HG02642 (cell line): ENCODE data around the gene ELMO1.

Experiments
- ATAC-seq: cut with Tn5 transposase; IDR thresholded peaks from one replicate; pipeline ENCODE4 v1.9.1; 2021; ENCODE audit warnings: mild to moderate bottlenecking; ENCODE audit not compliant: unreplicated experiment, poor library complexity

ELMO1 gene

DNA sequence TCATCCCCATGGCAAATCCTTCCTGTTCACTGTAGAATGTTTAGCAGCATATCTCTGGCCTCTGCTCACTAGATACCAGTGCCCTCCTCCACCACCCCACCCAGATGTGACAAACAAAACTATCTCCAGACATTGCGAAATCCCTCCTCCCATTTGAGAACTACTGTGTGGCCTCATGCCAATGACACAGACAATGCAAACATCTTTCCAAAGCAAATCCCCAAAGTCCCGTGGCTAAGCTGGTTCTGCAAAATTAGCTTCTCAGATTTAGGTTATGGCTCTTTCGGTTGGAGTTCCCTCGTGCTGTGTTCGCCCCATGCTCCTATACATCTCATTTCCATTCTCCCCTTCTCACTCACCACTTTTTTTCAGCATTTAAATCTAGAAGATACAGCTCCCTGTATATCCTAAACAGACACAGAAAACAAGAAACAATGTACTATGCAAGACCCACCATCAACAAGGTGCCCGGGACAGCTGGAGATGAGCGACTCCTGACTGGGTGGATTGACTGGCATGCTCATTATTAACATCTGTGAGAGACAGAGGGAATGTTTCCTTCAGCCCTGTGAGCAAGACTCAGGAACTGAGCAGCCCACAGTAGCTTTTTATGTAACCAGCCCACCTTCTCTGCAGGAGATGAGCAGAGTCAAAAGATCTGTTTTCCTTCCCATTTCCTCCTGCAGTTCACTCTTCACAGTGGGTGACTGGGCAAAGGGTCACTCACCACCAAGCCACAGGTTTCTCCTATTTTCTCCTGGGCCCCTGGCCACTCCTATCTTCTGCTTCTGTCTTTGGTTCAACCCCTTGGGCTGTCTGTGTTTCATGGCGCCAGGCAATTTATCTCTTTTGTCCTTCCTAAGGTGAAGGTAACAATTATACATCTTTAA is 498.7 kb downstream of the ELMO1 start:
- no peak for ATAC-seq

DNA sequence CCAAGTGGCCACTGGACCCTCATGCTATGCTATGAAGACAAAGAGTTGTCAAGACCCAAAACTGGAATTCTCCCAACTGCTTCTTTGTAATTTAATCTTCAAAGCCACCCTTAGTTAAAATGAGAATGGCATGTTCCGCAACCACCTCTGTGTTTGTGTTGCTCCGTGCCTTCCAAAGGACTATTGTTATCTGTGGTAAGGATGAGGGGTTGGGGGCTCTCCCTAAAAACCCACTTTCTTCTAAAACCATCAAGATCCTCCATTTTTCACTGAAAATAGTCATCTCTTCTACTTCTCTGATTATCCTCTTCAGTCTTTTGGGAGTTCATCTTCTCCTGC is 502.3 kb downstream of the ELMO1 start:
- ATAC-seq, result no peak

DNA sequence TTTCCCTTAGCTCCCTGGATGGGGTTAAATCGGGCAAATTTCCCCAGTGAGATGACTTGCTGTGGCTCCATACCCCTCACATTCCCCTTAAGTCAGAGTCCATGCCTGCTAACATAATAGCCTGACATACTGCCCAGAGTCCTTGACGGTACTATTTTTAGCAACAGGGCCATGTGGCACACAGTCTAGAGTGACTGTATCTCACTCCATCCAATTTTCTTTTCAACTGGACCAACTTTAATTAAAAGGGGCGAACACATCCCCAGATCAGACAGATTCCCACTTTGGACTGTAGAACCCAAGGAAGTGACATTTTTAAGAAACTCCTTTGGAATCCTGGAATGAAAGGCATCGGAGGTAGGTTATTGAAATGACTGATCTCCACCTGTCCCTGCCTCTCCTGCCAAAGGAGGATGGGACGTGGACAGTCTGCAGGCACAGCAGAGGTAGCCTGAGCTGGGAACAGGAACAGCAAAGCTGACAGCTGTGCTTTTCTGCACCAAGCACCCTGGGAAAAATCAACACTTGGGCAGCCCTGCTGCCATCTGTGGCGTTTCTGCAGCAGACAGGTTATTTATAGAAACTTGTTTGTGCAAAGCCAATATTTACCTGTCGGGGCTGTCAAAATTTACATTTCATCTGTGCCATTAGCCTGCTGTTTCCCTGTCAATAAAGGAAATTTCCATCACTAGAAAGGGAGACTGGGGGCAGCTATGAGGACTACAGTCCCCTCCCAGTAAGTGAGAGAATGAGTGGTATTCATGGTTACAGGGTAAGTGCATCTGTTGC is 502.9 kb downstream of the ELMO1 start:
- no peak for ATAC-seq

DNA sequence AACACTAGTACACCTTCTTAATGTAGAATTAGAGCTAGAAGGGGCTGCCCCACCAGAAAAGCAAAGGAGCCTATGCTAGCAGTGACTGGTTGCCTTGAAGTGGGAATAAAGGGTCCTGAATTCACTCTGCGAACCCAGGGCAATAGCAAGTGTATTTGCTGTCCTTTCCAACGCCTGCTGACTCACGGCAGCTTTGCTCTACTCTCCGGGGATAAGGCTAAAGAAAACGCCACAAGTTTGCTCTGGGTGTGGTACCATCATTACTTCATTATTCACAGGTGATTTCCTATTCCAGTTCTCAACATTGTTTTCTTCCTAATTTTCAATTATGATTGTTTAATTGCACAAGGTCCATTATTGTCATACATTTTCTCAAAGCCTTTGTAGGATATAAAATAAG is 503.8 kb downstream of the ELMO1 start:
- ATAC-seq, result no peak

DNA sequence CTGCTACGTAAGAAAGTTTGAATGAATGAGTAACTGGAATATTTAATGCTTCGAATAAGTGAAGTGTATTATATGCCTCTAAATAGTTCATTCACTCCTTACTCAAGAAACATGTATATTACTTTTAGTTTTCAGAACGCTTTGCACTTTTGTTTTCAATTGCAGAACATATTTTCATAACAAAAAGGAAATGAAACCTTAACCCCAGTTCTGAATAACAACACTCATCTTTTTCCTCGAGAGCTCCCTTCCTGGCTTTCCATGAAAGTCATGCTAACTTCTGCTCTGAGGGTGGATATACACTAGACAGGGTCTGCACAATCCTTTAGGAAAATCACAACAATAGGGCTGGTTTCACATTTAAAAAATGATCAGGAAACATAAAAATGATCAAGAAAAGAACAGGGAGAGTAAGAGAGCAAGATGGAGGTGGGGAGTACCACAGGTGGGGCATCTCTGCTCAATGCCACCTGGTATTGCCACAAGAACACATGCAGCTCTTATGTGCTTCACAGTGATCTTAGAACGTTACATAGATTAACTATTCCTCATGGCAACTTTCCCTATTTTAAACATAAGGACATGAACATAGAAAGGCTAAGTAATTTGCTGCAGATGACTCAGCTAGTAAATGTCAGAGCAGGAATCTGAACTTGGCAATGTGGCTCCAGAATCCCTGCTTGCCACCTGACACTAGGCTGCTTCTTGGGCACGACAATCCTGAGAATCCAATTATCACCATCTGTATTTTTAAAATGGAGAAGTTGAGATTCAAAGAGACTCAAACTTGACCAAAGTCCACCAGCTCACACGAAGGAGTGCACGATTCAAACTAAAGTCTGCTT is 504.9 kb downstream of the ELMO1 start:
- ATAC-seq, result peak; percentile 66

DNA sequence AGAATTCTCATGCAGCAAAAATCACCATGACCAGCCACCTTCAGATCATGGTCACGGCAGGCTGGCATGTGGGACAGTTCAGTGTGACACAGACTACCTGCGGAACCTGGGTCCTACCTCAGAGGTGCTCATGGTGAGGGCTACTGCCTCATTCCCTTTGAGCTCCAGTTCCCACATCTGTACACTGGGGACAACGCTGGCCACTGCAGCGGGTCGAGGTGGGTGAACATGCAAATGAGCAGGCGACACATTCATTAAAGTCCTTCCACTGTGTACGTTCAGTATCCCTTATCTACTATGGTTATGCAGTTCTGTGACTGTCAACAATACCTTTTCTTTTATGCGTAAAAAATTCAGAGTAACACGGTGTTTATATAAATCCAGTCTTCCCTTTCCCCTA is 505.7 kb downstream of the ELMO1 start:
- ATAC-seq, result no peak

DNA sequence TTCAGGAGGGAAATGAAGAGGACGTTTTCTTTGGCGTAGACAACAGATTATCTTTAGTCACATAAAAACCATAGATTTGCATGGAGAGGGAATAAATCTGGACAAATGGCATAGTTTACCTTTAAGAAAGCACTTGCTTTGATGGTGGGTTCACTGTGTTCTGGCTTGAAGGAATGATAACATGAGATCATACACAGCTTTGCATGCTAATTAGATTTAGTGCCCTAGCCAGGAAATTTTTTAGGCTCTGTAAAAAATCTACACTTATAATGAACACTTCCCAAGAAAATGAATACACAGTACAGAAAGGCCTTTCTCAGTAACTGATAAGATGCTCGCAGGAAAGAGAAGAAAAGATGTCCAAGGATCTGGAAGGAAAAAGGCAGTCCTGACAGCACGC is 506.1 kb downstream of the ELMO1 start:
- no peak for ATAC-seq

DNA sequence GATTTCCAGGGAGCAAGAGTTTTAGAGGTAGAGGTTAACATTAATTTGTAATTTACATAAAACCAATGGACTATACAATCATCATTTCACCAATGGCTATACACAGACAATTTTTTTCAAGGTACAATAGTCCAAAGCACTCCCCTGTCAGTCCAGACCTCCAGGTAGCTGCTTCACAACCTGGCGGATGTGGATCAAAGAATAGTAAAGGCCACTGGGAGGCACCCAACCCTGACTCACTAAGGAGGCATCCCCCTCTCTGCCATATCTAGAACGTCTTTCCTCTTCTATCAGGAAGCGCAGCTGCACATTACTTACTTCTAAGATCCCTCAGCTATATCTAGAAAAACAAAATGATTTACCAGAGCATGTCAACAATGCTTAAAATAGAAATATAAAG is 506.6 kb downstream of the ELMO1 start:
- no peak for ATAC-seq

DNA sequence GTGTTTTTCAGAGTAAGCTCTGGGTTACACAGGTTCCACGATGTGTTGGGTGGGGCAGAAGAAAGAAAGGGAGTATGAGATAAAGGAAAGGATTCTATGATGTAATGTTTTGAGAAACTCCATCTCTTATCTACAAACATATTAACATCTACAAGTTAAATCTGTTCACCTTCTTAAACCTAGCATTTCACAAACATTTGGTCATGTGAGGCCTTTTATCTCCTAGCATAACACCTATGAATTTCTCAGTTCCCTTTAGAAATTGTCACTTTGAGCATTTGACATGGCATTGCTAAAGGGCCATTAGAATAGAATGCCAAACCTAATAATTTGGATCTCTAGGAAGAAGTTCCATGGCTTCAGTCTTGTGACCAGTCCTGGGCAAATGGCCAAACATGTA is 507.3 kb downstream of the ELMO1 start:
- ATAC-seq, result no peak

DNA sequence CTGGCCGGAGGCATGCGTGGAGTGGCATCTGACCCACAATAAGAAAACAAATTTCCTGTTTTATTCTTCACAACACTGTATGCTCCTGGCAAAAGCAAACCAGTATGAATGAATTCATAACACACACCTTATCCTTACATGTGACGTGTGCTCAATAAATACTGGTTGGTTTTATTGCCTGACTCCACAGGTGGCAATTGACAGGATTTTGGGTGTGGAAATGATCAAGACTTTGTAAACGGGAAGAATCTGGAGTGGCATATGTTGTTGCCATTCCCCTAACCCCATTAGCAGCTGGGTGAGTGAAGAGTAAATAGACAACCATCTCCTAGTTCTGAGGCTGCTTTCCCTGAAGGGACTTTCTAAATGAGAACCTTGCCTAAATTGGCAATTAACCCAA is 508.8 kb downstream of the ELMO1 start:
- no peak for ATAC-seq

DNA sequence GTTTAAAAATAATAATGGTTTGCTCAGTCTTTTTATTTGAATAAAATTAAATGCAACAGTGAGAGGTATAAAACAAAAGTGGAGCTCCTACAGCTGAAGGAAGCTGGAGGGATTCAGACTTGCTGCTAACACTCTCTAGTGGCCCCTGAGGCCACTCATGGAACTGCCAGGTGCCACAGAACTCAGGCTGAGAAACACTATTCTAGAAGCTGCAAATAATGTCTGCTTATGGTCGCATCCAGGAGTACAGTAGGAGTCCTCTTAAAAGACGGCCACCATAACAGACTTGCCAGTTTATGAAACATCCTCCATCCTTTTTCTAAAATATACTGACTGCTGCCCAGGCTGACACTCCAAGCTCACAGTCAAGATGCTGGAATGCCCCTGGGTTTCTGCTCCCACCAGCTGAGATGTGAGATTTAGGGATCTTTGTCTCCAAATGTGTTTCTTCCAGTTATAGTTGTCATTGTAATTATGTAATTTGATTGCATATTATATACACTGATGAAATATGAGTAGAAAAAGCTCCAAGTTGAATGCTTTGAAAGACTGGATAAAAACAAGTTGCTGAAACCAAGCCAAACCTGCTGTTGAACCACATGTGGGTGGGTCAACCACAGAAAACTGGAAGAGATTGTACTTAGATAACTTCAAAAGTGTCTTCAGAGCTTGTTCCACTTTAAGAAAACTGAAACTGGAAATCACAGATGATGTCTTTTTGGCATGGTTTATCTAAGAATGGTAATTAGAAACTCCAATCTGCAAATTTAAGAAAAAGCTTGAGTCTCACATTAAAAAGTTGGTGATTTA is 510.7 kb downstream of the ELMO1 start:
- ATAC-seq, result no peak

DNA sequence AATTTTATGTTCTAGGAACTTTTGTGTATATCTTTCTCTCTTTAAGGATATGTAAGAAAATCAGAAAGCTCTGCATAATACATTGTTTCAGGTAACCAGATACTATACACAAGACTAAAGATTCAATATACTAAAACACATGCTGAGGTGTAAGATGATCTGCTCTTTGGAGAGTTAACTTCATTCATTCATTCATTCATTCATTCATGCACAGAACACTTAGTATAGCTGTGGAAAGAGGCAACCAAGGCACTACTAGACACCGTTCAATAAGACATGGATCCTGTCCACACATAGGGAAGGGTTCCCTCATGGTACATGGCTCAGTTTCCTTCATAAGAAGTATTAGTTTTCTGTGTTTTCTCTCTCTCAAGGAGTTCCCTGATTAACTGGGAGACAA is 516.8 kb downstream of the ELMO1 start:
- ATAC-seq, result no peak

DNA sequence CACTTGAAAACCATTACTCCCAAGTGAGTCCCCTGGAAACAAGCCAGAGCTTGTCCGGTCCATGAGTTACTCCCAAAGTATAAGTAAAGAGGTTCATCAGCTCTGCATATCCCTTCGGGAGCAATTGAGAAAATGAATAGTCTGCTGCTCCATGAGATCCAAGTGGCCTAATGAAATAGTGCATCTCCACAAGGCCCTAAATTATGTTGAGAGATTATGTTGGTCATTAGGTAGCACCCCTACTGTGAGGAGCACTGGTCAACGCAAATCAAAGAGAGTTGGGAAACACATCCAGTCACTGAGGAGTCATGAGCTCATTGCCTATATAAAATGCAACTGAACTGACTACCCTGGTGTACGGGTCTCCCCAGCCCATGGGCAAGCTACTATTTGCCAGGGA is 518.9 kb downstream of the ELMO1 start:
- ATAC-seq, result no peak

DNA sequence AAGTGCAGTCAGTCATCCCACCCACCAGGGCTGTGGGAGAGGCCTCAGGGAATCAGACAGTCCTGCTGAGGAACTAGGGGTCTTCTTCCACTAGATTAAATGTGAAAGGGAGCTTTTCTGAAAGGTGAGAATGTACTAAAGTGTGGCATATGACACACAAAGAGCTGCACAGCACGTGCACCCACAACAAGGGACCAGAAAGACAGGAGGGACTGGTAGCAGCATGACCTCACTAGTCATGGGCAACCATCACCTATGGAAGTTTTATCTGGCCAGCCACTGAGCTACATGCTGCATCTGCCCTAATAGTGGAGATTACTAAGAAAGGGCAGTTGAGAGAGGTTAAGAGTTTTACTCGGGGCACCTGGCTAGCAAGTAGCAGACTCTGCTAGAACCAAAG is 519.9 kb downstream of the ELMO1 start:
- no peak for ATAC-seq

DNA sequence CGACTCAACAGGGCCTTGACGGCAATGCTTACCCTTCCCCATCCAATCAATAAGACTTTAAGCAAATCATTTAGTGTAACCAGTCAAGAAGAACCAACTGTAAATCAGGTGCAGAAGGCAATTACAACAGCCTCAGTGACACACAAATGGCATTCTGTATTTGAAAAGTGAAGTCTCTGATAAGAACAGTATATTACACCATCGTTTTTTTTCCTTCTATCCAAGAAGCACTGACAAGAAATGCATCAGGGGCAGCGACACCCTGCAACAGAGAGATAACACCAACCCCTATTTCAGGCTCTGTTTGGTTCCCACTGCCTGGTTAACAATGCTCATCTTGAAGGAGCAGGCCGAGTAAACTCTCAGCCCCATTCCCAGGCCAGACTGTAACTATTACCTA is 520.4 kb downstream of the ELMO1 start:
- ATAC-seq, result no peak

DNA sequence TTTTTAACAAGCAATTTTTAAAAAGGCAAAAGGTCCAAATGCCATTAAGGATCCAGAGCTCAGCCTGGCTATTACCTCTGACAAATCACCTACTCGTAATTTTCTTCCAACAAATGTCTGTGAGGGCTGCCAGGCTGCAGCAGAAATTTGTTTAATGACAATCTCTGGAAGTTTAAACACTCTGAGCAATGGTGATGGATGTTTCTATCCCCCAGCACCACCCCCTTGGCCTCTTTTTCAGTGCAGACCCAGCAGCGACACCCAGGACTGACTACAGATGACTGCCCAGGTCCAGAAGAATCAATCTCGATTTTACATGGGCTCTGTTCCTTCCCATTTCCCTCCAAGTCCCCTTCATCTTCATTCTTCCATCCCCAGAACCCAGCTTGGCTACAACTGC is 523.0 kb downstream of the ELMO1 start:
- ATAC-seq, result no peak

DNA sequence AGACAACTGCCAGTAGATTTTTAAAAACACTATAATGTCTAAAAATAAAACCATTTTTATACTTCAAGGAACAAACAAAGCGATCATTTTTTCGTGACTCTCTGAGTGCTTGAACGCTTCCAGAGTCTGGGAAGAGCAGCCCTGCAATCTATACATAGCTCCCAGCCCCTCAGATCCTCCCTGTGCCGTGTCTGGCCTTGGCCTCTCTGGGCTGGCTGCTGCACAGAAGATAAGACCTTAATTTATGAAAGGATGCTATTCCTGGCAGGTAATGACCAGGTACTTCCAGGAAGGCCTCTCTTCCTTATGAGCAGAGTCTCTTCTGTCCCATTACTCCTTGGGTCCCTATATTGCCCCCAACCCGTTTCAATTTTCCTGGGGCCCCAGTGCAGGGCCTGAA is 523.5 kb downstream of the ELMO1 start:
- no peak for ATAC-seq

DNA sequence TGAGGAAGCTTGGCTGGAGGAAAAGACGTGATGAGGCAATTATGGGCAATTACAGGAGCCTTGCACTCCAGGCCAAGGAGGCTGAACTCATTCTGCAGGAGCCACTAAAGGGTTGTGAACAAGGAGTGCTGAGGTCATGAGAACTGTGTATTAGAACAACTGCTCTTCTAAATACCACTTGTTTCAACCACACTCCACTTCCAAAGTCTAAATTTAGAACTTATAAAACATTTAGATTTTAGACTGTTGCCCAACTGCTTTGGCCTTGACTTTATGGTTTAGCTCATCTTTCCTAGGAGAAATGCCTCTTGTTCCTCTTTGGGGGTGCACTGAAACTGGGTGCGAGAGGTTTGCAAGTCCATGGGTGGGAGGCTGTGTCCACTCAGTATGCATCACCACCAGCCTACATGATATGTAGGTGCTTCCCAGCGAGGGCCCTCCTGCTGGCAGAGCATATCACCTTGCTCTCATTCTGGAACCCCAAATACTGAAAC is 524.7 kb downstream of the ELMO1 start:
- no peak for ATAC-seq

DNA sequence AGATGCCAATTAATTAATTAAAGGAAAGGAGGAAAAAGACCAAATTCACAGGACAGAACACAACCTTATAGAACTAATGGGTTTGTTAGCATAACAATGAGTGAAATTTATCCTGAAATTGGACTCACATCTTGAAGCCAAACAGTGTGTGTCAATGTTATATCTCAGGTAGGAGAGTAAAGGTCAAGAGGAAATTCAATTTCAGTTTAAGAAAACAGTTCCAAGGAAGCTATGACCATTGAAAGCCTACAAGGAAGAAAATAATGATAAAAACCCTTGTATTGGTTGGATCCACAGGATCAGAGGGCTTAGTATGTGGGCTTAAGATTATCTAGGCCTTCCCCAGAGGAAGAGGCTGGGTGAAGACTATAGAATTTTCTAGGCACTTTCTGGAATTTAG is 525.5 kb downstream of the ELMO1 start:
- ATAC-seq, result no peak

DNA sequence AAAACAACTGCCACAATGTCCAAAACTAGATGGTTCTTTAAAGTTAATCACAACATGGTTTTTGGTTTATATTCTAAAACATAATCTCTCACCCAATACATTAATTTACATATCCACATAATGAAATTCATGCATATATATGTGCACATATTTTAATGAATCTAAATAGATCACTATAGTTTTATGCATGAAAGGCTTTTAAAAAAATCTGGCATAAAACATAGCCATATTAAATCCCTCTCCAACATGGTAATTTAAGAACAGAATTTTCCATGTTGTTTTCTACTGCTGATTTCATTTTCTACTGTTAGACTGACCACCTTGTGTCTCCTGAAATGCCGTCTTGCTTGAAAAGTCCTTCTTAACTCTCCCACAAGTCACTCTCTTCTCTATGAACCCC is 528.2 kb downstream of the ELMO1 start:
- ATAC-seq, result no peak
